ENCODE measurements around the gene RGCC. TPM values are rescaled to one million over a fixed set of nuclear protein-coding genes. Genes with fewer than 3 reads are reported as not detected.

Gene RGCC
- total RNA-seq, 1 experiment from 2014 or later: 3.4 TPM

DNA sequence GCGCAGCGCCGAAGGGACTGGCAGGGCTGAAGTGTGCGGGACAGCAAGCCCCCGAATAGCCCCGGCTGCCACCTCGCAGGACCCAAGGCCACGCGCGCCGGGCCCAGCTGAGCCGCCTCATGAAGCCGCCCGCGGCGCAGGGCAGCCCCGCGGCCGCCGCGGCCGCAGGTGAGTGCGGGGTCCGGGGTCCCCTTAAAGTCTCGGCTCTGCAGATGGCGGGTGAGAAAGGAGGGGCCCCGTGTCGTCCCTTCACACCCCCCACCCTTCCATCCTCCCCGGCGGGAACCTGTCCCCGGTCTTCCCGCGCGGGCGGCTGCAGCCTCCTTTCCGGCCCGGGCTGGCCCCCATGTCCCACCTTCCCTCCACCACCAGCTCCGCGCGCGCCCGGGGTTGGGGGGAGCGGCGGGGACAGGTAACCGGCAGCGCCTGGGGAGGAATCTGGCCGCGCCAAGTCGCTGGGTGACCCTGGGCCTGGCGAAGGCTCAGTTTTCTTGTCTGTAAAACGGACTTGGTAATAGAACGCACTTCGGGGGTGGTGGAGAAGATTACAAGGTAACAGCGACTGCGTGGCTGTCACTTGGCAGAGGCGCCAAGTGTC is 338 bp downstream of the RGCC start:
- H3K4me1 ChIP-seq (replicated peaks; ENCODE audit: insufficient read depth): 0 out of 2 replicates have a peak, but pooled peaks cover 5% of the 10 kb centered on the region
- peaks cover 14% of the 10 kb centered on the region; the same call in 1 of the 2 replicates for H3K27me3 ChIP-seq (ENCODE audit: insufficient read depth, low read depth)
- no peaks in the 10 kb centered on the region for H3K79me2 ChIP-seq (ENCODE audit: low read depth)
- intact Hi-C loops (cut with micrococcal nuclease; ENCODE audit: unreplicated experiment): loop anchor here (2.0 kb wide), 2 partner anchors 153 to 195 kb away; no protein-coding TSS in a partner anchor
- POLR2A ChIA-PET (ENCODE audit: unreplicated experiment): interaction anchor here (0.6 kb wide), 1 partner anchor 652 kb away, joined by 8 read pairs; no protein-coding TSS in a partner anchor
- no peaks in the 10 kb centered on the region for H3K9me3 ChIP-seq (ENCODE audit: insufficient read depth, low read depth)
- peak overlapping the region; percentile 82 for H2AFZ ChIP-seq
- H4K20me1 ChIP-seq (ENCODE audit: insufficient read depth): no peaks in the 10 kb centered on the region
- no peak for TF ChIP-seq EZH2 (IDR thresholded peaks at IDR 0.05; ENCODE audit: low read depth)
- TF ChIP-seq, protein P1, sequence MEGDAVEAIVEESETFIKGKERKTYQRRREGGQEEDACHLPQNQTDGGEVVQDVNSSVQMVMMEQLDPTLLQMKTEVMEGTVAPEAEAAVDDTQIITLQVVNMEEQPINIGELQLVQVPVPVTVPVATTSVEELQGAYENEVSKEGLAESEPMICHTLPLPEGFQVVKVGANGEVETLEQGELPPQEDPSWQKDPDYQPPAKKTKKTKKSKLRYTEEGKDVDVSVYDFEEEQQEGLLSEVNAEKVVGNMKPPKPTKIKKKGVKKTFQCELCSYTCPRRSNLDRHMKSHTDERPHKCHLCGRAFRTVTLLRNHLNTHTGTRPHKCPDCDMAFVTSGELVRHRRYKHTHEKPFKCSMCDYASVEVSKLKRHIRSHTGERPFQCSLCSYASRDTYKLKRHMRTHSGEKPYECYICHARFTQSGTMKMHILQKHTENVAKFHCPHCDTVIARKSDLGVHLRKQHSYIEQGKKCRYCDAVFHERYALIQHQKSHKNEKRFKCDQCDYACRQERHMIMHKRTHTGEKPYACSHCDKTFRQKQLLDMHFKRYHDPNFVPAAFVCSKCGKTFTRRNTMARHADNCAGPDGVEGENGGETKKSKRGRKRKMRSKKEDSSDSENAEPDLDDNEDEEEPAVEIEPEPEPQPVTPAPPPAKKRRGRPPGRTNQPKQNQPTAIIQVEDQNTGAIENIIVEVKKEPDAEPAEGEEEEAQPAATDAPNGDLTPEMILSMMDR (conservative IDR thresholded peaks at IDR 0.05): no peak
- no peak for DNase-seq
- CTCF ChIA-PET: interaction anchor here (1.0 kb wide), 2 partner anchors 191 to 194 kb away, joined by 3 to 4 read pairs; no protein-coding TSS in a partner anchor
- H3K36me3 ChIP-seq (ENCODE audit: low read depth): no peaks in the 10 kb centered on the region
- peak overlapping the region; percentile 62 for H3K4me3 ChIP-seq
- H3F3A ChIP-seq (ENCODE audit: insufficient read depth, low read depth): peaks cover 8% of the 10 kb centered on the region; the same call in 1 of the 2 replicates
- no peaks in the 10 kb centered on the region for H3K9me2 ChIP-seq (ENCODE audit: insufficient read depth)
- peak overlapping the region; percentile 86 for H3K4me2 ChIP-seq
- BruUV-seq (replicated peaks): no TSS peak
- H3K27ac ChIP-seq: no peak overlapping the region

- Histone ChIP-seq H3K4me3 (peak overlapping the region; percentile 62), H3K36me3 (ENCODE audit: low read depth) (no peaks in the 10 kb centered on the region), H2AFZ (peak overlapping the region; percentile 82), H3K27me3 (ENCODE audit: insufficient read depth, low read depth) (peaks cover 14% of the 10 kb centered on the region; the same call in 1 of the 2 replicates), H3K27ac (no peak overlapping the region), H3K79me2 (ENCODE audit: low read depth) (no peaks in the 10 kb centered on the region), H3F3A (ENCODE audit: insufficient read depth, low read depth) (peaks cover 8% of the 10 kb centered on the region; the same call in 1 of the 2 replicates), H3K4me1 (replicated peaks; ENCODE audit: insufficient read depth) (0 out of 2 replicates have a peak, but pooled peaks cover 5% of the 10 kb centered on the region), H4K20me1 (ENCODE audit: insufficient read depth) (no peaks in the 10 kb centered on the region), H3K4me2 (peak overlapping the region; percentile 86), H3K9me2 (ENCODE audit: insufficient read depth) (no peaks in the 10 kb centered on the region), H3K9me3 (ENCODE audit: insufficient read depth, low read depth) (no peaks in the 10 kb centered on the region)
- no TSS peak for BruUV-seq (replicated peaks)
- no peak for DNase-seq
- ChIA-PET CTCF (interaction anchor here (0.5 to 1.0 kb wide), 3 partner anchors 159 to 194 kb away, joined by 3 to 7 read pairs (median 4); no protein-coding TSS in a partner anchor), POLR2A (ENCODE audit: unreplicated experiment) (interaction anchor here (0.6 to 0.8 kb wide), 2 partner anchors 152 to 651 kb away, joined by 3 to 8 read pairs; no protein-coding TSS in a partner anchor)
- TF ChIP-seq EZH2 (IDR thresholded peaks at IDR 0.05; ENCODE audit: low read depth): no peak
- TF ChIP-seq, protein P1 (conservative IDR thresholded peaks at IDR 0.05): no peak
- intact Hi-C loops (cut with micrococcal nuclease; ENCODE audit: unreplicated experiment): loop anchor here (2.0 kb wide), 1 partner anchor 195 kb away; no protein-coding TSS in a partner anchor
Measured at GRCh38 chr13:41458187-41458760, 924 bp downstream of the RGCC start.

- H3K4me3 ChIP-seq: peak overlapping the region; percentile 62; the same call in 1 of the 2 replicates
- H3K27ac ChIP-seq: no peak overlapping the region
- H3F3A ChIP-seq (ENCODE audit: insufficient read depth, low read depth): peaks cover 8% of the 10 kb centered on the region; the same call in 1 of the 2 replicates
- H3K9me2 ChIP-seq (ENCODE audit: insufficient read depth): no peaks in the 10 kb centered on the region
- POLR2A ChIA-PET (ENCODE audit: unreplicated experiment): interaction anchor here (0.8 kb wide), 1 partner anchor 152 kb away, joined by 3 read pairs; no protein-coding TSS in a partner anchor
- H3K27me3 ChIP-seq (ENCODE audit: insufficient read depth, low read depth): peaks cover 14% of the 10 kb centered on the region; the same call in 1 of the 2 replicates
- DNase-seq: peak in 1 of 2 experiments; percentile 30
- no peaks in the 10 kb centered on the region for H3K79me2 ChIP-seq (ENCODE audit: low read depth)
- TF ChIP-seq, protein P1 (conservative IDR thresholded peaks at IDR 0.05): peak; percentile 73
- no peak for TF ChIP-seq EZH2 (IDR thresholded peaks at IDR 0.05; ENCODE audit: low read depth)
- no peak overlapping the region for H2AFZ ChIP-seq
- H3K4me2 ChIP-seq: peak overlapping the region; percentile 86
- H3K36me3 ChIP-seq (ENCODE audit: low read depth): no peaks in the 10 kb centered on the region
- no peaks in the 10 kb centered on the region for H3K9me3 ChIP-seq (ENCODE audit: insufficient read depth, low read depth)
- no peaks in the 10 kb centered on the region for H4K20me1 ChIP-seq (ENCODE audit: insufficient read depth)
- intact Hi-C loops (cut with micrococcal nuclease; ENCODE audit: unreplicated experiment): loop anchor here (2.0 kb wide), 1 partner anchor 194 kb away; no protein-coding TSS in a partner anchor
- CTCF ChIA-PET: interaction anchor here (0.5 to 1.0 kb wide), 4 partner anchors 152 to 193 kb away, joined by 3 to 7 read pairs (median 4); no protein-coding TSS in a partner anchor
- TSS peak; percentile 33 for BruUV-seq (replicated peaks)
- H3K4me1 ChIP-seq (replicated peaks; ENCODE audit: insufficient read depth): 0 out of 2 replicates have a peak, but pooled peaks cover 5% of the 10 kb centered on the region
Measured at GRCh38 chr13:41458761-41459431, 1.5 kb downstream of the RGCC start.
